G401 (cell line): Measurements from ENCODE around the gene TUBG2. TPM values are rescaled to one million over a fixed set of nuclear protein-coding genes. Genes with fewer than 3 reads are reported as not detected.
"Not testable (repeated sequence)": the region's sequence is repeated elsewhere in the genome, so short reads cannot be mapped to it uniquely, and the experiment has no call there.

Source experiments
- DNase-seq: peaks from one replicate; pipeline ENCODE4 v3.0.0-alpha.2; 2015; ENCODE audit warnings: low spot score
- in situ Hi-C: cut with HindIII; loops from 2 replicates; pipeline ENCODE4 v1.10.0; 2016; ENCODE audit warnings: low sequenced_read_pairs, mixed read lengths
- total RNA-seq: library from RNA; depleted of rRNA; stranded (reverse); fragments of >200 nt; shearing (Covaris generic); gene quantifications from 2 replicates; pipeline ENCODE4 v1.2.3, GENCODE V29; 2014; rRNA removed

Gene TUBG2
- 1.1 and 3.2 TPM in 2 replicates for total RNA-seq

DNA sequence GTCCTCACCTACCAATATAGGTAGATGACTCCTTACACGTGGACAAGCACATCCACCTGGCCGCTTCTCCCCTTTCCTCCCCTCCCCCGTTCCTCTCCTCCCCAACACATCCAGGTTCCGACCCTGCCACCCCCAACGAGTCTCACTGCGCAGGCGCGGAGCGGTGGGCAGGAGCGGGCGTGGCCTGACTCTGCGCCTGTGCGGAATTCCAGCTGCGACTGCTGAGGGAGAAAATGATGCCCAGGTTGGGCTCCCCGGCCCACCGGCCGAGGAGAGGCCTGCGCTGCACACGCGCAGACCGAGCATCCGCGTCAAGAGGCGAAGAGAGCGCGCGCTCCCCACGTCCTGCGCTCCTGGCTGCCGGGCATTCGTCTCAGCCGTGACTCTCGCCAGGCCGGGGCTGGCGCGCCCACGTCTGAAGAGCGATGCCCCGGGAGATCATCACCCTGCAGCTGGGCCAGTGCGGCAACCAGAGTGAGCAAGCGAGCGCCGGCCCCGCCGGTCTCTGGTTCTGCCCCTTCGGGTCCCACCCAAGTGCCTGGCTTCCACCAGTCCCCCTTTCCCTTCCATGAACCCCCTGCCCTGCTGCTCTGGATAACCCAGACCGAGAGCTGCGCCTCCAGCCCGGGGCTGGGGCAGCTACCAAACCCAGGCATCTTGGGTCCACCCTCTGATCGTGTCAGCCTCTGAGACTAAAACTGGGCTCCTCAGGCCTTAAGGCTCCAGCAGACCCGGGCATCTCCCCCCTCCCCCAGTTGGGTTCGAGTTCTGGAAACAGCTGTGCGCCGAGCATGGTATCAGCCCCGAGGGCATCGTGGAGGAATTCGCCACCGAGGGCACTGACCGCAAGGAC, at the start of gene TUBG2:
TSS of gene TUBG2 (plus strand) at position 206 of the 853 bp plus-strand sequence. CDS start at position 426, 220 bp downstream.
- in situ Hi-C loops: no loop called here
- DNase-seq: peak; percentile 90

DNA sequence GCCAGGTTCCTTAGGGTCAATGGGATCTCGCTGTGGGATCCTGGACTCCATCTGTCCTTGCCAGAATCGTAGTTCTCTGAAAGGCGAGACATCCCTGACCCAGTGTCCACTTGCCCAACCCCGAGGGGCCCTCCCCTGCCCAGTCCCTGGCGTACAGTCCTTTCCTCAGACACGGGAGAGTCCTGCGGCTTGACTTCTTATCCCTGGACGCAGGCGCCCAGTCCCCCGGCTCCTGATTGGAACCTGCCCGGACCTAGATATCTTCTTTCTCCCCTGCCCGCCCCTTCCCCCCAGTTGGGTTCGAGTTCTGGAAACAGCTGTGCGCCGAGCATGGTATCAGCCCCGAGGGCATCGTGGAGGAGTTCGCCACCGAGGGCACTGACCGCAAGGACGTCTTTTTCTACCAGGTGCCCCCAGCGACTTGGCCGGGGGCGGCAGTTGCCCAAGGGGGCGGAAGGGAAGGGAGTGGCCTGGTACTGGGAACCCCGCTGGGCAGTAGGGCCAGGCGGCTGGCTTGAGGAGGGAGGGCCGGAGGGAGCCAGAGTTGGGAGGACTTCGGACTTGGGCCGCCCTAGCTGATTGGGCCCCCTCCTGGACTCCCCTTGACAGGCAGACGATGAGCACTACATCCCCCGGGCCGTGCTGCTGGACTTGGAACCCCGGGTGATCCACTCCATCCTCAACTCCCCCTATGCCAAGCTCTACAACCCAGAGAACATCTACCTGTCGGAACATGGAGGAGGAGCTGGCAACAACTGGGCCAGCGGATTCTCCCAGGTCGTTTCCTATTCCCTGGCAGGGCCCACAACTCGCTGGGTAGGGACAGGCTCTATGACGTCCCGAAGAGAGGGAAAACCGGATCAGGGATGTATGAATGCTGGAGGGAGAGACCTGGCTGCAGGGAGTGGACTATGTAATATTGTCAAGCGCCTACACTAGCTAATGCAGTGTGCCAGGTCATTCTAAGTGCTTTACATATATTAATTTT, 49.0 kb upstream of the TUBG2 start:
- in situ Hi-C loops: loop anchor here (5.0 kb wide), 1 partner anchor 57 kb away; no protein-coding TSS in a partner anchor
- not testable (repeated sequence) for DNase-seq

DNA sequence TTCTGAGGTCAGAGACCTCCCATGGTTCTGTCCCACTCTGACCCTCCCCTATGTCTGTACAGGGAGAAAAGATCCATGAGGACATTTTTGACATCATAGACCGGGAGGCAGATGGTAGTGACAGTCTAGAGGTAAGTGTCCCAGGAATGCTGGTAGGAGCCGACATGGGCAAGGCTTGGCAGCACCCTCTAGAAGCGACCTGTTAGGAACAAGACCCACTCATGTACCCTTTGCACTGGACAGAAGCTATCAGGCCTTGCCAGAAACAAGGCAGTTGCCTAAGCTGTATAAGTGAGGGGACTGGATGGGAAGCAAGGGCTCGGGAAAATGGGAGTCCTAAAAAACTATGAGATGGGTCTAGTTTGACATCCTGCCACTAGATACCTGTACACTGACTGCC, 47.1 kb upstream of the TUBG2 start:
- no peak for DNase-seq
- in situ Hi-C loops: no loop called here

DNA sequence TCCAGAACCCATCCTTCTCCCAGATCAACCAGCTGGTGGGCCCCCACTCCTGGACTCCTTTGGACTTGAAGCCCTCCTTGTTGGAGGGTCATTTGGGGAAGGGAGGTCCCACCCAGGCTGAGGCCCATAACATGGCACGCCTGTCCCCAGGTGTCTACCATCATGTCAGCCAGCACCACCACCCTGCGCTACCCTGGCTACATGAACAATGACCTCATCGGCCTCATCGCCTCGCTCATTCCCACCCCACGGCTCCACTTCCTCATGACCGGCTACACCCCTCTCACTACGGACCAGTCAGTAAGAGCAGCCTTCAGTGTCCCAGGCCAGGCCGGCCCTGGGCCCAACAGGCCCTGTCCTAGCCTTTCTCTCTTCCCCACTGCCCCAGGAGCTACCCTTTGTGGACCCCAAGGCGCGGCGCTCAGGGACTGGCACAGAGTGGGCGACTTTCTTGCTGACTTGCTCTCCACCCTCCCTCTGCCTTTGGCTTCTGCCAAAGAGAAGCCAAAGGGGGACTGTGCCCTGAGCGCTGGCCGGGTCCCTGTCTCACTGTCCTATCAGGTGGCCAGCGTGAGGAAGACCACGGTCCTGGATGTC, 45.3 kb upstream of the TUBG2 start:
- DNase-seq: no peak
- in situ Hi-C loops: no loop called here

DNA sequence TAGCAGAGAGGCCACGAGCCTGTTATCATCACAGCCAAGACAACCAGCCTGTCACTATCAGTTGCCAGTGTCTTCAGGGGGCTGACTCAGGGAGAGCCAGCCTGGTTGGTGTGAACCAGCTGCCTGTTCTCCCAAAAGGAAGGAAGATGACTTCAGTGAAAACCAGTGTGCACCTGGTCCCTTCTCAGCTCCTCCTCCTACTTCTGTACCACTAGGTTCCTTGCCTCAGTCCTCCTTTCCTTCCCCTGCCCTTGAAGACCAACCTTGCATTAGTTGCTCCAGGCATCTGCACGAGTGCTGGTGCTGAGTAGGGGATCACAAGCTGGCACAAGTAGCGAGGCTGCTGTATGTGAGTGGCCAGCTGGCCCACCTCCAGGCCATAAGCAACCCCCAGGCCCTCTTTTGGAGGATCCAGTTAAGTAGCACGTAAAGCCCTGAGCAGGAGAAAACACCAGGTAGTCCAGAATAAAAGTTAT, 41.1 kb upstream of the TUBG2 start:
- DNase-seq: no peak
- in situ Hi-C loops: no loop called here

DNA sequence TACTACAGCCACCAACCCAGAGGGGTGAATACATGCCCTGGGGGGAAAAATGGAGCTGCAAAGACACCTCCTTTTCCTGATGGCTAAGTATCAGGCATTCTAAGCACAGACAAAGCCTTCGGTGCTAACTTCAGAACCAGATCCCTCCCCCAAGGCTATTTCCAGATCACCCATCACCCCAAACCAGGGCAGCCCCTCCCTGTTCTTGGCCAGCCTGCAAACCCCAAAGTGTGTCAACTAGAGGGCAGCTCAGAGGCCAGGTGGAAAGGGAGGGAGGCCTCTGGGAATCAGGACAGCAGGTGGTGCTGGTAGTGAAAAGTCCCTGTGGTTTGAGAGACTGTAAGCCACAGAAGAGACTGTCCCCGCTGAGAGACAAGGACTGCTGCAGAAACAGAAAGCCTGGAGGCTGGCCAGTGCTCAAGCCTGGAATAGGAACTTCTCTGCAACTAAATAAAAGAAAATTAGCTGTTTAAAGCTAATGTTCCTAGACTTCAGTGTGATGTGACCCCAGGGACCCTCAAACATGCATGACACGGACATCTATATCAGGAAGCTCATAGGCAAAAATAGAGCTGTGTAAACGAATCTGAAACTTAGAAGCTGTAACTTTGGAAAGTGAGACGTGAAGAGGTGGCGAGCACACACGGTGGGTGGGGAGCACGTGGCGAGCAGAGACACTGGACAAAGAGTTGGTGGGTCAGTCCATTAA, 40.5 kb upstream of the TUBG2 start:
- DNase-seq: peak; percentile 34
- in situ Hi-C loops: no loop called here

DNA sequence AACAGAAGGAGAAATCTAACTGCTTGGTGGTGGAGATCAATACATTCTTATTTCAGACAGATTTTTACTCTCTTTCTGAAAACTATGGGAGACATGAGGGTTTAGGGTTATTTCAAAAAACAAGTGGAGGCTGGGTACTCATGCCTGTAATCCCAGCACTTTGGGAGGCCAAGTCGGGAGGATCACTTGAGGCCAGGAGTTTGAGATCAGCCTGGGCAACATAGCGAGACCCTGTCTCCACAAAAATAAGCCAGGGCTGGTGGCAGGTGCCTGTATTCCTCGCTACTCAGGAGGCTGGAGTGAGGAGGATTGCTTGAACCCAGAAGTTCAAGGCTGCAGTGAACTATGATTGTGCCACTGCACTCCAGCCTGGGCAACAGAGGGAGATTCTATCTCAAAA, 37.1 kb upstream of the TUBG2 start:
- in situ Hi-C loops, DNase-seq: not testable (repeated sequence)

DNA sequence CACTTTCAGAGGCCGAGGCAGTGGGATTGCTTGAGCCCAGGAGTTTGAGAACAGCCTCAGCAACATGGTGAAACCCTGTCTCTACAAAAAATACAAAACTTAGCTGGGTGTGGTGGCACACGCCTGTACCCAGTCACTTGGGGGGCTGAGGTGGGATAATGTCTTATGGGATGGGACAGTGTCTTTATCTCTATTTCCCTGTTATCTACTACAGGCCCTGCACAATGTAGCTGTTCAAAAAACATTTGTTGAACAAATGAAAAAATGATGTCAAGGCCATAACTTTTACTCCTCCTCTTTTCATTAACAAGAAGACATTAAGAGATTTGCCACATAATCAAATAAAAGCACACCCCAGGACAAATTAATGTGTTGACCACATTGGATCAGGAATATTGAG, 35.8 kb upstream of the TUBG2 start:
- DNase-seq: no peak
- in situ Hi-C loops: no loop called here

DNA sequence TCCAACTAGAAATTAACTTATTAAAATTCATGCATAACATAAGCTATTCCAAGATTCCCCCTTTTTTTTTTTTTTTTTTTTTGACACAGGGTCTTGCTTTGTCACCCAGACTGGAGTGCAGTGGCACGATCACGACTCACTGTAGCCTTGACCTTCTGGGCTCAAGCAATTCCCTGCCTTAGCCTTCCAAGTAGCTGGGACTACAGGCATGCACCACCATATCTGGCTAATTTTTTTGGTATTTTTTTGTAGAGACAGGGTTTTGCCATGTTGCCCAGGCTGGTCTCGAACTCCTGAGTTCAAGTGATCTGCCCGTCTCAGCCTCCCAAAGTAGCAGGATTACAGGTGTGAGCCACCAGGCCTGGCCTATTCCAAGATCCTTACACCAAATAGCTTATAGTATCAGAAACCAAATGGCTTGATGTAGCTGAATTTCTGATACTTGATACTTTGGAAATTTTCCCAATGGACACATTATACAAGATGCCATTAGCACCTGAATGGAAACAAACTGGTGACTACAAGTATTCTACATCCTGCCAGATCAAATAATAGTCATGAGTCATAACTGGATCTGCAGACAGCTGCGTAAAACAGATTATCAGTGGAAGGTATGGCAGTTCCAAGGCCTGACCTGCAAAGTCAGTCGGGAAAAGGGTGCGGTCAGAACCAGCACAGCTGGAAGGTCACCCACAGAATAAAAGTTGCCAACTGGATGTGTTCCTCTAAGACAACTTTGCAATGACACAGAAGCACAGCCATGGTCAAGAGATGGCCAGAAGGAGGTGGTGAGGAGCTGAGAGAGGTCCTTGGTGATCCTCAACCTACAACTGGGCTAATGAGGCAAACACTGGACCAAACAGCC, 35.1 kb upstream of the TUBG2 start:
- no peak for DNase-seq
- in situ Hi-C loops: no loop called here

DNA sequence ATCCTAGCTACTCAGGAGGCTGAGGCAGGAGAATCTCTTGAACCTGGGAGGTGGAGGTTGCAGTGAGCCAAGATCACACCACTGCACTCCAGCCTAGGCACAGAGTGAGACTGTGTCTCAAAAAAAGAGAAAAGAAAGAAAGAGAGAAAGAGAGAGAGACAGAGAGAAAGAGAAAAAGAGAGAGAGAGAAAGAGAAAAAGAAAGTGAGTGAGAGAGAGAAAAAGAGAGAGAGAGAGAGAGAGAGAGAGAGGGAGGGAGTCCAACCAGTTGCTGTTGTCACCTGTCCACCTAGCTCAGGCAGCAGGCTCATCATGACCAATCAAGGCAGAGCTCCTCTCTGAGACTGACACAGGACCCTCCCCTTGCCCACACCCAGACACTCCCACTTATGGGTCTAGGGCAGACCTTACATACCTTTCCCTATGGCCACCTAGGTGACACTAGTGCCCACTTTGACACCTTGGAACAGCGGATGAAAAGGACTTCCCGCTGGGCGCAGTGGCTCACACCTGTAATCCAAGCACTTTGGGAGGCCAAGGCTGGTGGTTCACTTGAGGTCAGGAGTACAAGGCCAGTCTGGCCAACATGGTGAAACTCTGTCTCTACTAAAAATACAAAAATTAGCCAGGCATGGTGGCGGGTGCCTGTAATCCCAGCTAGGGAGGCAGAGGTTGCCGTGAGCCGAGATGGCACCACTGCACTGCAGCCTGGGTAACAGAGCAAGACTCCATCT, 31.9 kb upstream of the TUBG2 start:
- DNase-seq, in situ Hi-C loops: not testable (repeated sequence)

DNA sequence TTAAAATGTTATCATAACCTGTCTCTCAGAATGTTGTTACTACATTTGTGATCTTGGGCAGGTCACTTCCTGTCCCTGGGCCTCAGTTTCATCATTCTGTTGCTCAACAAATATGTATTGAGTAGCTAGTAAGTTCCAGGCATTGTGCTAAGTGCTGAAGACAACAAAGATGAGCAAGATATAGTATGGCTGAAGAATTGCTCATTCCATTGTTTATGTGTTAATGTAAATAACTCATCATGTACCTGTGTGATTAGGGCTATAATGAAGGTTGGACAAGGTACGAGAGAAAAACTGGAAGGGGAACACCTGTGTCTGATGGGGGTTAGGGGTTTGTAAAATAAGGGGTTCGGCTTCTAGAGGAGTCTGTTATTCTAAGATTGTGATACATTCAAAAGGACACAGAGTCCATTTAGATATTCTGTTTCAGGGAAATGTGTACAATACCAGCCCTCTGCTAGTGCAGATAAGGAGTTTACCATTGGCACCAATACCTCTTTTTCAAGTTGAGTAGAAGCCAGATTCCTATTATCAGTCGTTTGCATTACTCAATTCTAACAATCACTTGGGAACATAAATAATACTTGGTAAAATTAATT, 29.6 kb upstream of the TUBG2 start:
- in situ Hi-C loops: no loop called here
- DNase-seq: no peak

DNA sequence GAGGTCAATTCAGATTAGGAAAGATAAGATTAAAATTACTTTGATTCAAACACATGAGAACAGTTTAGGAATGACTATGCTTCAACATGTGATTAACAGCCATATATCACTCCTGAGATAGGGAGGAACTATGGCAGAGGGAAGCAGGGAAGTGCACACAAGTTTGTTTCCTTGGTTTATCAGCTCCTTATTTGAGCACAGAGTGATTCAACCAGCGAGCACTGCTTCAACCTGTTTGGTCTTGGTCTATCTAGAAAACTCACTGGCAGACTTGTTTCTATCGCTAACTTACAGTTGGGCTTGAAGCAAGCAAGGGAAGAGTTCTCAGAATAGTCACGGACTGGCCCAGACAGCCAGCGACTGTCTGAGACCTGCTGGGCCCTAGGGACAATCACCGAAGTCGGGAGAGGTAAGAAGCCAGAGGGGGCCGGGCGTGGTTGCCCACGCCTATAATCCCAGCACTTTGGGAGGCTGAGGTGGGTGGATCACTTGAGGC, 26.1 kb upstream of the TUBG2 start:
- no peak for DNase-seq
- in situ Hi-C loops: no loop called here

DNA sequence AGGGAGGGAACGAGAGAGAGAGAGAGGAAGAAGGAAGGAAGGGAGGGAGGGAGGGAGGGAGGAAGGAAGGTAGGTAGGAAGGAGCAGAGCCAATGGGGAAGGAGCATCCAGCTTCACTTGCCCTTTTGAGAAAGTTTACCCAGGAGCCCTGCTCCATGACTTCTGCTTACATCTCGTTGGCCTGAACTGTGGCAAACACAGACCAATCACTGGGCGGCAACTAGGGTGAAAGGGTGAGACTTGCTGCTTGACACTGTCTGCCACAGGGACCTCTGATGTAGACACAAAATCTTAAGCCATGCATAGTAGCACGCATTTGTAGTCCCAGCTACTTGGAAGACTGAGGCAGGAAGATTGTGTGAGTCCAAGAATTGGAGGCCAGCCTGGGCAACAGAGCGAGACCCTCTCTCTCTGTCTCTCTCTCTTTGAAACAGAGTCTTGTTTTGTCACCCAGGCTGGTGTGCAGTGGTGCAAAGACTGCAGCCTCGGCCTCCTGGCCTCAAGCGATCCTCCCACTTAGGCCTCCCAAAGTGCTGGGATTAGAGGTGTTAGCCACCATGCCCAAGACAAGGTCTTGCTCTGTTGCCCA, 19.5 kb upstream of the TUBG2 start:
- in situ Hi-C loops: no loop called here
- DNase-seq: no peak

DNA sequence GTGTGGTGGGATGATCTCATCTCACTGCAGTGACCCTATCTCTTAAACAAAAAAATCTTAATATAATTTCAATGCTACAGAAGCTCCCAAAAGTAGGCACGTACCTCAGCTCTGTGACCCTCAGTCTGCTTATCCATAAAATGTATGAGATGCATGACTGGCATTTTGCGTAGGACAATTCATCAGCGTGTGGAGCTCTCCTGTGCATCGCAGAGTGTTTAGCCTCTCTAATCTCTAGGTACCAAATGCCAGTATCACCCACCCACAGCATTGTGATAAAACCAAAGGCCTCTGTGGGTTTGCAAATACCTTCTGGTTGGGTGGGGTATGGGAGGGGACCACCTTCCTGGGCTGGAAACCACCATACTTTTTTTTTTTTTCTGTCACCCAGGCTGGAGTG, 19.0 kb upstream of the TUBG2 start:
- in situ Hi-C loops: no loop called here
- no peak for DNase-seq

DNA sequence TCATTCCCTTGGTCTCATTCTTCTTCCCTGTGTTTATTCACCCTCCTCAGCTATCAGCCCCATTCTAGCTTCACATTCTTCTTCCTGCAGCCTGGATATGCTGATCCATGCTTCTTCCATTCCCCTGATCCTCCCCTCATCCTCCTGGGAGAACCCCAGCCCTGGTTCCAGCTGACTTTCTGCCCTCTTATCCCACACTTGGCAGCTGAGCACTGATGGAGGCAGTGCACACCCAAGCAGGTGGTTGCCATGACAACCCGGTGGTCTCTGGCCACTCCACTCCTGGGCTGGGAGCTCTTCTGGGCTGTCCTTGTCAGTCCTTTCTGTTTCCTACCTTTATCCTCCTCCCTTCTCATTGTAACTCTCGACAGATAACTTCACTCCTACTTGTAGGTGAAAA, 16.7 kb upstream of the TUBG2 start:
- in situ Hi-C loops: no loop called here
- no peak for DNase-seq

DNA sequence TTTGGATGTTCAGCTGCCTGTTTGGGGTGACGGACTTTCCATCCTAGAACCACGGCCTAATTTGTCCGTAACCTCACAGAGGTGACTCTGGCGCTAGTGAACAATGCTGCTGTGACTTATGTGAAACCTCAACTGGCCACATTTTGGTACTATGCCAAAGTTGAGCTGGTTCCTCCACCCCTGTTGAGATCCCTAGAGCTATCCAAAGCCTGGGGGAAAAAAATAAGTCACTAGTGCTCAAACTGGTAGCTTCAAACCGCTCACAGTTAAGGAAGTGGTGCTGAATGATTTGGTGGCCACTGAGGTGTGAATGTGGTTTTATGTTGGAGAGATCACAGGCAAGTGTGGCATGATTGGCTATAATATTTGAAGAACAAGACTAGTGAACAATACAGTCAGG, 11.3 kb upstream of the TUBG2 start:
- no peak for DNase-seq
- in situ Hi-C loops: no loop called here
